Transverse colon (tissue), 4 donors: ENCODE measurements around the gene NOC2L. TPM values are rescaled to one million over a fixed set of nuclear protein-coding genes. Genes with fewer than 3 reads are reported as not detected.
"Not testable (repeated sequence)": the region's sequence is repeated elsewhere in the genome, so short reads cannot be mapped to it uniquely, and the experiment has no call there.

Source experiments
- DNase-seq: peaks from one replicate; pipeline ENCODE4 v3.0.0-alpha.2; 2019
- H3K27ac ChIP-seq, 4 donors: fragments of 200-600 bp; sonication (generic); 2 replicates each; pipeline ENCODE4 v1.5.1; 2016 to 2018; ENCODE audit warnings: inconsistent platforms in 4 of 4
- H3K27me3 ChIP-seq: fragments of 200-600 bp; sonication (generic); 2 replicates; pipeline ENCODE4 v1.5.1; 2017; ENCODE audit warnings: inconsistent platforms
- H3K36me3 ChIP-seq, 4 donors: fragments of 200-600 bp; sonication (generic); 2 replicates each; pipeline ENCODE4 v1.5.1; 2017 to 2019; ENCODE audit warnings: inconsistent platforms in 4 of 4
- H3K4me1 ChIP-seq, 4 donors: fragments of 200-600 bp; sonication (generic); 2 replicates each; pipeline ENCODE4 v1.5.1; 2017 to 2020; ENCODE audit warnings: inconsistent platforms in 4 of 4
- H3K4me3 ChIP-seq, 4 donors: fragments of 200-600 bp; sonication (generic); 1 replicate in 1 of 4; 2 replicates in 3 of 4; pipeline versions ENCODE4 v1.5.1 to v1.6.1; 2017 to 2019; ENCODE audit warnings: inconsistent platforms in 4 of 4
- H3K9me3 ChIP-seq, 2 donors: fragments of 200-600 bp; sonication (generic); 2 replicates each; pipeline ENCODE4 v1.5.1; 2017 to 2019; ENCODE audit warnings: inconsistent platforms in 2 of 2
- CTCF ChIP-seq, 5 experiments: fragments of 200-600 bp in 3 of 5; fragments of 450-650 bp in 2 of 5; sonication (generic) in 3 of 5; IDR thresholded peaks; 1 replicate in 2 of 5; 2 replicates in 3 of 5; pipeline ENCODE4 v1.5.1; 2016 to 2017; ENCODE audit warnings: antibody characterized with exemption in 5 of 5, inconsistent platforms in 3 of 5, mild to moderate bottlenecking in 2 of 5, moderate library complexity in 1 of 5
- EP300 ChIP-seq: sonication (generic); formaldehyde crosslinking; IDR thresholded peaks from one replicate; pipeline ENCODE4 v1.6.1; 2017; ENCODE audit warnings: antibody characterized with exemption, low read depth
- POLR2A ChIP-seq: fragments of 450-650 bp; IDR thresholded peaks from one replicate; pipeline ENCODE4 v1.6.1; 2016; ENCODE audit warnings: antibody characterized with exemption, mild to moderate bottlenecking, moderate library complexity
- POLR2AphosphoS5 ChIP-seq, 3 donors: sonication (generic); formaldehyde crosslinking; IDR thresholded peaks; one replicate each; pipeline ENCODE4 v1.6.1; 2016; ENCODE audit warnings: antibody characterized with exemption in 3 of 3
- WGBS, 2 donors: methylation state at CpG; one replicate each; pipeline ENCODE4 v1.1.5; 2018; ENCODE audit warnings: low coverage in 1 of 2; 5-methylcytosine and 5-hydroxymethylcytosine counted together
- in situ Hi-C, 4 donors: fragments of 200-750 bp; cut with MboI; loops; one replicate each; pipeline versions ENCODE4 v1.15.0 to v1.15.1; 2017; ENCODE audit warnings: low sequenced_read_pairs in 3 of 4, low pct_ligation_motif_present in 1 of 4, low pct_unique_long_range_greater_than_20kb in 1 of 4
- intact Hi-C: fragments of 100-400 bp; cut with DNase I; formaldehyde crosslinking; loops from one replicate; pipeline ENCODE4 v1.15.1; 2023; ENCODE audit warnings: low total_unique reads
- total RNA-seq, 4 donors: library from RNA; depleted of rRNA; stranded (reverse); fragments of >200 nt; gene quantifications; one replicate each; pipeline ENCODE4 v1.1.0, GENCODE V29; 2016

NOC2L gene
- total RNA-seq, 4 donors from 2014 or later: 17.6 to 50.4 (median 31.6) TPM

DNA sequence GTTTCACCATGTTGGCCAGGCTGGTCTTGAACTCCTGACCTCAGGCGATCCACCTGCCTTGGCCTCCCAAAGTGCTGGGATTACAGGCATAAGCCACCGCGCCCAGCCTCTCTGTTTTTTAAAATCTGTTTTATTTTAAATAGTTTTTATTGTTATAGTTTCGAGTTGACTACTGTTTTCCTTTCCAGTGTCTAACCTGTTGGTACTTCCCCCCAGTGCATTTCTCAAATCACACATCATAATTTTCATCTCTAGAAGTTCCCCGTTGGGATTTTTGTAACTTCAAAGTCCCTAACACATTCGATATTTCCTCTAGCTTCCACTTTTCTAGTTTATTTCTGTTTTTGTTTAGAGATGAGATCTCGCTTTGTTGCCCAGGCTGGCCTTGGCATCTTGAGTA, 33.3 kb upstream of the NOC2L start:
- in situ Hi-C loops (no loop called here), intact Hi-C loops (no loop called here)
- no peaks in the 10 kb centered on the region for H3K36me3 ChIP-seq
- WGBS, 2 donors: 73 to 82% methylated on average over 7 of the region's 7 CpGs
- H3K4me1 ChIP-seq: peaks cover 0 to 6% (median 2%) of the 10 kb centered on the region in 4 donors
- no peak overlapping the region for H3K27ac ChIP-seq
- DNase-seq: no peak
- H3K27me3 ChIP-seq: peaks cover 53% of the 10 kb centered on the region
- no peak for TF ChIP-seq EP300
- TF ChIP-seq POLR2AphosphoS5 (IDR thresholded peaks at IDR 0.05): no peak
- TF ChIP-seq CTCF (IDR thresholded peaks at IDR 0.05): no peak
- TF ChIP-seq POLR2A: no peak
- H3K4me3 ChIP-seq: no peak overlapping the region
- H3K9me3 ChIP-seq: peaks cover 8 to 10% of the 10 kb centered on the region in 2 donors

- in situ Hi-C loops (no loop called here), intact Hi-C loops (no loop called here)
- Histone ChIP-seq H3K27ac (no peak overlapping the region), H3K9me3 (peaks cover 8 to 10% of the 10 kb centered on the region in 2 donors), H3K4me1 (peaks cover 0 to 6% (median 2%) of the 10 kb centered on the region in 4 donors), H3K4me3 (no peak overlapping the region), H3K36me3 (no peaks in the 10 kb centered on the region), H3K27me3 (peaks cover 50% of the 10 kb centered on the region)
- DNase-seq: no peak
- 94 to 98% methylated on average over 8 to 10 of the region's 10 CpGs for WGBS, 2 donors
- TF ChIP-seq POLR2A (no peak), POLR2AphosphoS5 (IDR thresholded peaks at IDR 0.05) (no peak), CTCF (IDR thresholded peaks at IDR 0.05) (no peak), EP300 (no peak)
These were observed 32.8 kb upstream of the NOC2L start for GRCh38 chr1:991895-992294.

DNA sequence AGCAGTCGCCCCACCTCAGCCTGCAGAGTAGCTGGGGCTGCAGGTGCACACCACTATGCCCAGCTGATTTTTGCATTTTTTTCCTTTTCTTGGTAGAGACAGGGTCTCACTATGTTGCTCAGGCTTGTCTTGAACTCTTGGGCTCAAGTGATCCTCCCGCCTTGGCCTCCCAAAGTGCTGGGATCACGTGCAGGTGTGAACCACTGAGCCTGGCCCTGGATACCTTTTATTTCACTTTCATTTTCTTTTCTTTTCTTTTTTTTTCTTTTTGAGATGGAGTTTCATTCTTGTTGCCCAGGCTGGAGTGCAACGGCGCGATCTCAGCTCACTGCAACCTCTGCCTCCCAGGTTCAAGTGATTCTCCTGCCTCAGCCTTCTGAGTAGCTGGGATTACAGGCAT, 32.2 kb upstream of the NOC2L start:
- DNase-seq, in situ Hi-C loops, H3K4me1 ChIP-seq, H3K4me3 ChIP-seq, intact Hi-C loops, H3K36me3 ChIP-seq, H3K27ac ChIP-seq: not testable (repeated sequence)
- 62 to 83% methylated on average over 2 to 6 of the region's 6 CpGs for WGBS, 2 donors
- H3K27me3 ChIP-seq: peaks cover 50% of the 10 kb centered on the region
- H3K9me3 ChIP-seq: peaks cover 8 to 10% of the 10 kb centered on the region in 2 donors

- WGBS, 2 donors: 67 to 87% methylated on average over 4 to 5 of the region's 5 CpGs
- H3K4me1 ChIP-seq: not testable (repeated sequence)
These were observed 29.0 kb upstream of the NOC2L start for GRCh38 chr1:988061-988460.

DNA sequence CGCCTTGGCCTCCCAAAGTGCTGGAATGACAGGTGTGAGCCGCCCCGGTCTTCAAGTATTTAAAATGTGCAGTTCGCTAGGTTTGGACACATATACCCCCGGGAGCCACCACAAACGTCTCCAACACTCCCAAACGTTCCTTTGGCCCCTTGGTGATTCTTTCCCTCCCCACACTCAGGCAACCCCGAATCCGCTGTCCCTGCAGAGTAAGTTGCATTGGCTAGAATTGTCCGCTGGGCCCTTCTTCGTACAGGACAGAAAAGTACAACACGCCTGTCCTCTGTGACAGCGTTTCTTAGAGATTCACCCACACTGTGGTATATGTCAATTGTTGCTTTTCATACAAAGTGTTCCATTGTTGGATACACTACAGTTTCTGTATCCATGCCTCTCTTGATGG, 26.1 kb upstream of the NOC2L start:
- no peaks in the 10 kb centered on the region for H3K36me3 ChIP-seq
- no peak for TF ChIP-seq CTCF (IDR thresholded peaks at IDR 0.05)
- no peak for TF ChIP-seq EP300
- no peak for TF ChIP-seq POLR2AphosphoS5 (IDR thresholded peaks at IDR 0.05)
- no peak for TF ChIP-seq POLR2A
- intact Hi-C loops: no loop called here

More at GRCh38 chr1:988061-988460, 29.0 kb upstream of the NOC2L start:
- DNase-seq, in situ Hi-C loops, H3K27ac ChIP-seq, H3K4me3 ChIP-seq, H3K36me3 ChIP-seq: not testable (repeated sequence)
- Histone ChIP-seq H3K27me3 (peaks cover 67% of the 10 kb centered on the region), H3K9me3 (peaks cover 8 to 10% of the 10 kb centered on the region in 2 donors)
- intact Hi-C loops: loop anchor here (1.0 kb wide), 1 partner anchor 75 kb away; no protein-coding TSS in a partner anchor

More for the DNA sequence above, 26.1 kb upstream of the NOC2L start:
- Histone ChIP-seq H3K27ac (no peak overlapping the region), H3K27me3 (peaks cover 81% of the 10 kb centered on the region), H3K4me3 (no peak overlapping the region), H3K4me1 (peaks cover 0 to 6% (median 2%) of the 10 kb centered on the region in 4 donors), H3K9me3 (no peaks in the 10 kb centered on the region)
- in situ Hi-C loops: no loop called here
- 71 to 72% methylated on average over 3 to 13 of the region's 13 CpGs for WGBS, 2 donors
- no peak for DNase-seq
